Progenitor cell of endocrine pancreas (in vitro differentiated cells): ENCODE results near the gene SRP68. TPM values are rescaled to one million over a fixed set of nuclear protein-coding genes. Genes with fewer than 3 reads are reported as not detected.

Experiments
- DNase-seq: peaks from one replicate; pipeline ENCODE4 v3.0.0; 2021; ENCODE audit warnings: low spot score; ENCODE audit not compliant: unreplicated experiment
- H3K27ac Mint-ChIP-seq: 2 replicates; pipeline ENCODE4 v1.8.0; 2021; ENCODE audit warnings: mild to moderate bottlenecking, moderate library complexity, mixed read lengths
- H3K27me3 Mint-ChIP-seq: 2 replicates; pipeline ENCODE4 v1.8.0; 2021; ENCODE audit warnings: mixed read lengths
- H3K36me3 Mint-ChIP-seq: 2 replicates; pipeline ENCODE4 v1.8.0; 2022; ENCODE audit warnings: mixed read lengths; ENCODE audit not compliant: insufficient read depth
- H3K4me1 Mint-ChIP-seq: 2 replicates; pipeline ENCODE4 v1.8.0; 2021; ENCODE audit warnings: low read depth, mixed read lengths
- H3K4me3 Mint-ChIP-seq: 2 replicates; pipeline ENCODE4 v1.8.0; 2021; ENCODE audit warnings: low read depth, mild to moderate bottlenecking, moderate library complexity, mixed read lengths
- H3K9me3 Mint-ChIP-seq: 2 replicates; pipeline ENCODE4 v1.8.0; 2021; ENCODE audit warnings: low read depth, mixed read lengths
- CTCF ChIP-seq: fragments of 200-600 bp; sonication (generic); IDR thresholded peaks from one replicate; pipeline ENCODE4 v1.5.0; 2021; ENCODE audit warnings: antibody characterized with exemption, mild to moderate bottlenecking; ENCODE audit not compliant: unreplicated experiment
- total RNA-seq: library from RNA; stranded (reverse); gene quantifications from 2 replicates; pipeline ENCODE4 v1.2.1, GENCODE V29; 2021

The SRP68 gene
- total RNA-seq, 1 donor from 2014 or later = 74.9 TPM

GRCh38 chr17:76014100-76014924 lies 58.0 kb downstream of the SRP68 start:
- Mint-ChIP-seq H3K36me3 (no peaks in the 10 kb centered on the region), H3K27ac (peak overlapping the region; percentile 81), H3K27me3 (peaks cover 3% of the 10 kb centered on the region), H3K4me1 (peaks cover 3% of the 10 kb centered on the region), H3K9me3 (no peaks in the 10 kb centered on the region), H3K4me3 (no peak overlapping the region)
- peak; percentile 98 for TF ChIP-seq CTCF
- peak; percentile 78 for DNase-seq

- no peak for TF ChIP-seq CTCF
Observed at GRCh38 chr17:76013377-76013932, 58.9 kb downstream of the SRP68 start.

GRCh38 chr17:76011951-76012350 lies 60.4 kb downstream of the SRP68 start:
- Mint-ChIP-seq H3K4me3 (no peak overlapping the region), H3K27ac (no peak overlapping the region), H3K27me3 (peaks cover 3% of the 10 kb centered on the region), H3K4me1 (peaks cover 3% of the 10 kb centered on the region), H3K36me3 (no peaks in the 10 kb centered on the region), H3K9me3 (no peaks in the 10 kb centered on the region)
- no peak for TF ChIP-seq CTCF
- no peak for DNase-seq

More at GRCh38 chr17:76013377-76013932, 58.9 kb downstream of the SRP68 start:
- Mint-ChIP-seq H3K27me3 (peaks cover 3% of the 10 kb centered on the region), H3K27ac (no peak overlapping the region), H3K4me1 (peaks cover 3% of the 10 kb centered on the region), H3K9me3 (no peaks in the 10 kb centered on the region), H3K36me3 (no peaks in the 10 kb centered on the region), H3K4me3 (no peak overlapping the region)
- DNase-seq = no peak

- H3K4me1 Mint-ChIP-seq = peaks cover 3% of the 10 kb centered on the region
- peak overlapping the region; percentile 62 for H3K27ac Mint-ChIP-seq
- TF ChIP-seq CTCF = no peak
- H3K4me3 Mint-ChIP-seq = no peak overlapping the region
- no peaks in the 10 kb centered on the region for H3K9me3 Mint-ChIP-seq
- no peaks in the 10 kb centered on the region for H3K27me3 Mint-ChIP-seq
- DNase-seq = no peak
- peaks cover 4% of the 10 kb centered on the region for H3K36me3 Mint-ChIP-seq
Observed at GRCh38 chr17:76009969-76010661, 62.2 kb downstream of the SRP68 start.

- Mint-ChIP-seq H3K4me3 (no peak overlapping the region), H3K27ac (peak overlapping the region; percentile 62), H3K9me3 (no peaks in the 10 kb centered on the region), H3K27me3 (no peaks in the 10 kb centered on the region), H3K36me3 (peaks cover 5% of the 10 kb centered on the region), H3K4me1 (peaks cover 3% of the 10 kb centered on the region)
- no peak for TF ChIP-seq CTCF
- no peak for DNase-seq
Observed at GRCh38 chr17:76009447-76009846, 62.9 kb downstream of the SRP68 start.
